Astrocyte of the spinal cord (primary cell): ENCODE measurements around the gene PITPNM3.

Experiments
- DNase-seq: peaks from one replicate; pipeline ENCODE4 v3.0.0; 2011; ENCODE audit warnings: low read depth, low spot score
- H3K4me3 ChIP-seq: 2 replicates; pipeline ENCODE4 v1.5.1; 2011; ENCODE audit warnings: low read depth, mild to moderate bottlenecking, low read length, moderate library complexity
- CTCF ChIP-seq: IDR thresholded peaks from 2 replicates; pipeline ENCODE4 v1.5.1; 2012; ENCODE audit warnings: low read depth, mild to moderate bottlenecking, low read length, inconsistent platforms
- in situ Hi-C: cut with HindIII; loops from 2 replicates; pipeline ENCODE4 v1.10.0; 2017; ENCODE audit warnings: low sequenced_read_pairs

Gene PITPNM3

GRCh38 chr17:6408276-6408675 lies 148.1 kb downstream of the PITPNM3 start:
- no peak for DNase-seq
- TF ChIP-seq CTCF: no peak
- in situ Hi-C loops: no loop called here
- no peak overlapping the region for H3K4me3 ChIP-seq

GRCh38 chr17:6402258-6402657 lies 154.1 kb downstream of the PITPNM3 start:
- no peak overlapping the region for H3K4me3 ChIP-seq
- no peak for TF ChIP-seq CTCF
- no peak for DNase-seq
- in situ Hi-C loops: no loop called here
